DND-41 (cell line): ENCODE data around the gene PFKFB1.

Experiments
- ATAC-seq: fragments of 200-7000 bp; cut with Tn5 transposase; 3 replicates; pipeline ENCODE4 v1.9.1; 2021; ENCODE audit warnings: low read depth; ENCODE audit not compliant: insufficient read depth
- DNase-seq: peaks from one replicate; pipeline ENCODE4 v3.0.0-alpha.2; 2020
- H2AFZ ChIP-seq: 2 replicates; pipeline ENCODE4 v1.6.0; 2012; ENCODE audit warnings: low read depth, low read length
- H3K27ac ChIP-seq: 2 replicates; pipeline ENCODE4 v1.5.1; 2012; ENCODE audit warnings: low read length, inconsistent platforms
- H3K27me3 ChIP-seq: fragments of 200-600 bp; sonication (generic); 2 replicates; pipeline ENCODE4 v1.6.0; 2012; ENCODE audit warnings: low read length, mild to moderate bottlenecking, inconsistent platforms; ENCODE audit not compliant: insufficient read depth, poor library complexity
- H3K36me3 ChIP-seq: 2 replicates; pipeline ENCODE4 v1.5.1; 2012; ENCODE audit warnings: low read length, inconsistent platforms; ENCODE audit not compliant: insufficient read depth
- H3K4me1 ChIP-seq: 2 replicates; pipeline ENCODE4 v1.5.1; 2012; ENCODE audit warnings: mild to moderate bottlenecking, low read length; ENCODE audit not compliant: insufficient read depth
- H3K4me2 ChIP-seq: 2 replicates; pipeline ENCODE4 v1.6.0; 2012; ENCODE audit warnings: mild to moderate bottlenecking, moderate library complexity, low read length, inconsistent platforms; ENCODE audit not compliant: insufficient read depth
- H3K4me3 ChIP-seq, 2 experiments: fragments of 200-600 bp in 1 of 2; shearing (Covaris generic) in 1 of 2; 2 replicates each; pipeline ENCODE4 v1.5.1; 2012 to 2016; ENCODE audit warnings: inconsistent platforms in 2 of 2, low read length in 2 of 2, mild to moderate bottlenecking in 2 of 2, low read depth in 1 of 2, moderate library complexity in 1 of 2
- H3K79me2 ChIP-seq: 2 replicates; pipeline ENCODE4 v1.6.0; 2012; ENCODE audit warnings: low read length, inconsistent platforms; ENCODE audit not compliant: insufficient read depth
- H3K9ac ChIP-seq: 2 replicates; pipeline ENCODE4 v1.6.0; 2012; ENCODE audit warnings: low read depth, mild to moderate bottlenecking, inconsistent platforms, low read length, moderate library complexity
- H3K9me3 ChIP-seq: 2 replicates; pipeline ENCODE4 v1.5.1; 2012; ENCODE audit warnings: low read length, moderate library complexity, mild to moderate bottlenecking, inconsistent platforms; ENCODE audit not compliant: insufficient read depth, severe bottlenecking
- H4K20me1 ChIP-seq: 2 replicates; pipeline ENCODE4 v1.6.0; 2012; ENCODE audit warnings: low read length; ENCODE audit not compliant: insufficient read depth
- EZH2 ChIP-seq: IDR thresholded peaks from 3 replicates; pipeline ENCODE4 v1.6.1; 2012; ENCODE audit warnings: borderline replicate concordance, low read depth, mild to moderate bottlenecking, moderate library complexity, low read length, inconsistent platforms; ENCODE audit not compliant: severe bottlenecking
- TF ChIP-seq, protein P1 (sequence below): IDR thresholded peaks from 2 replicates; pipeline ENCODE4 v1.5.1; 2012; ENCODE audit warnings: borderline replicate concordance, low read length, moderate library complexity, mild to moderate bottlenecking; ENCODE audit not compliant: poor library complexity, severe bottlenecking; ENCODE audit errors: extremely low read depth

The PFKFB1 gene

DNA sequence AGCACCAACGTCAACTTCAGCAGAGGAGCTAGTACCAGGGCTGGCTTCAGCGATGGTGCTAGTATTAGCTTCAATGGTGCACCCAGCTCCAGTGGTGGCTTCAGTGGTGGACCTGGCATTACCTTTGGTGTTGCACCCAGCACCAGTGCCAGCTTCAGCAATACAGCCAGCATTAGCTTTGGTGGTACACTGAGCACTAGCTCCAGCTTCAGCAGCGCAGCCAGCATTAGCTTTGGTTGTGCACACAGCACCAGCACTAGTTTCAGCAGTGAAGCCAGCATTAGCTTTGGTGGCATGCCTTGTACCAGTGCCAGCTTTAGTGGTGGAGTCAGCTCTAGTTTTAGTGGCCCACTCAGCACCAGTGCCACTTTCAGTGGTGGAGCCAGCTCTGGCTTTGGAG, 65.1 kb downstream of the PFKFB1 start:
- Histone ChIP-seq H3K4me2 (no peak overlapping the region), H3K4me3 (no peak overlapping the region), H3K27me3 (no peaks in the 10 kb centered on the region), H3K36me3 (no peaks in the 10 kb centered on the region), H3K9ac (no peak overlapping the region), H4K20me1 (no peaks in the 10 kb centered on the region), H3K9me3 (no peaks in the 10 kb centered on the region), H3K27ac (no peak overlapping the region), H3K79me2 (no peaks in the 10 kb centered on the region), H3K4me1 (no peaks in the 10 kb centered on the region), H2AFZ (no peak overlapping the region)
- TF ChIP-seq EZH2 = no peak
- TF ChIP-seq, protein P1, sequence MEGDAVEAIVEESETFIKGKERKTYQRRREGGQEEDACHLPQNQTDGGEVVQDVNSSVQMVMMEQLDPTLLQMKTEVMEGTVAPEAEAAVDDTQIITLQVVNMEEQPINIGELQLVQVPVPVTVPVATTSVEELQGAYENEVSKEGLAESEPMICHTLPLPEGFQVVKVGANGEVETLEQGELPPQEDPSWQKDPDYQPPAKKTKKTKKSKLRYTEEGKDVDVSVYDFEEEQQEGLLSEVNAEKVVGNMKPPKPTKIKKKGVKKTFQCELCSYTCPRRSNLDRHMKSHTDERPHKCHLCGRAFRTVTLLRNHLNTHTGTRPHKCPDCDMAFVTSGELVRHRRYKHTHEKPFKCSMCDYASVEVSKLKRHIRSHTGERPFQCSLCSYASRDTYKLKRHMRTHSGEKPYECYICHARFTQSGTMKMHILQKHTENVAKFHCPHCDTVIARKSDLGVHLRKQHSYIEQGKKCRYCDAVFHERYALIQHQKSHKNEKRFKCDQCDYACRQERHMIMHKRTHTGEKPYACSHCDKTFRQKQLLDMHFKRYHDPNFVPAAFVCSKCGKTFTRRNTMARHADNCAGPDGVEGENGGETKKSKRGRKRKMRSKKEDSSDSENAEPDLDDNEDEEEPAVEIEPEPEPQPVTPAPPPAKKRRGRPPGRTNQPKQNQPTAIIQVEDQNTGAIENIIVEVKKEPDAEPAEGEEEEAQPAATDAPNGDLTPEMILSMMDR = no peak
- ATAC-seq (no peak), DNase-seq (no peak)

GRCh38 chrX:54926978-54927377, 67.0 kb downstream of the PFKFB1 start:
- Histone ChIP-seq H4K20me1 (no peaks in the 10 kb centered on the region), H3K79me2 (no peaks in the 10 kb centered on the region), H3K9ac (no peak overlapping the region), H3K27ac (no peak overlapping the region), H3K9me3 (no peaks in the 10 kb centered on the region), H3K4me2 (no peak overlapping the region), H3K27me3 (no peaks in the 10 kb centered on the region), H3K4me3 (no peak overlapping the region), H3K4me1 (no peaks in the 10 kb centered on the region), H2AFZ (no peak overlapping the region), H3K36me3 (no peaks in the 10 kb centered on the region)
- no peak for TF ChIP-seq EZH2
- TF ChIP-seq, protein P1 = no peak
- no peak for ATAC-seq
- DNase-seq = no peak

GRCh38 chrX:54923376-54923775, 70.6 kb downstream of the PFKFB1 start:
- TF ChIP-seq EZH2 = no peak
- TF ChIP-seq, protein P1 = no peak
- no peak overlapping the region for H3K4me2 ChIP-seq
- H3K36me3 ChIP-seq = no peaks in the 10 kb centered on the region
- H3K27ac ChIP-seq = no peak overlapping the region
- H3K79me2 ChIP-seq = no peaks in the 10 kb centered on the region
- H3K9me3 ChIP-seq = no peaks in the 10 kb centered on the region
- DNase-seq = no peak
- H3K27me3 ChIP-seq = no peaks in the 10 kb centered on the region
- H4K20me1 ChIP-seq = no peaks in the 10 kb centered on the region
- no peak for ATAC-seq
- H2AFZ ChIP-seq = no peak overlapping the region
- no peak overlapping the region for H3K4me3 ChIP-seq
- peaks cover 11% of the 10 kb centered on the region for H3K4me1 ChIP-seq
- no peak overlapping the region for H3K9ac ChIP-seq

- TF ChIP-seq, protein P1 = no peak
- TF ChIP-seq EZH2 = no peak
- no peaks in the 10 kb centered on the region for H3K36me3 ChIP-seq
- no peaks in the 10 kb centered on the region for H3K9me3 ChIP-seq
- H3K79me2 ChIP-seq = no peaks in the 10 kb centered on the region
- no peak overlapping the region for H3K4me2 ChIP-seq
- no peak for DNase-seq
- no peaks in the 10 kb centered on the region for H4K20me1 ChIP-seq
- peaks cover 11% of the 10 kb centered on the region for H3K4me1 ChIP-seq
- no peak overlapping the region for H3K9ac ChIP-seq
- no peak overlapping the region for H3K4me3 ChIP-seq
- H3K27me3 ChIP-seq = no peaks in the 10 kb centered on the region
- H2AFZ ChIP-seq = no peak overlapping the region
- no peak overlapping the region for H3K27ac ChIP-seq
- ATAC-seq = no peak
Measured at GRCh38 chrX:54922547-54922946, 71.4 kb downstream of the PFKFB1 start.
